HG02981 (cell line): ENCODE measurements around the gene SBK2.

Experiments
- ATAC-seq: cut with Tn5 transposase; IDR thresholded peaks from one replicate; pipeline ENCODE4 v1.9.1; 2021; ENCODE audit warnings: mild to moderate bottlenecking, moderate library complexity; ENCODE audit not compliant: unreplicated experiment

SBK2 gene

DNA sequence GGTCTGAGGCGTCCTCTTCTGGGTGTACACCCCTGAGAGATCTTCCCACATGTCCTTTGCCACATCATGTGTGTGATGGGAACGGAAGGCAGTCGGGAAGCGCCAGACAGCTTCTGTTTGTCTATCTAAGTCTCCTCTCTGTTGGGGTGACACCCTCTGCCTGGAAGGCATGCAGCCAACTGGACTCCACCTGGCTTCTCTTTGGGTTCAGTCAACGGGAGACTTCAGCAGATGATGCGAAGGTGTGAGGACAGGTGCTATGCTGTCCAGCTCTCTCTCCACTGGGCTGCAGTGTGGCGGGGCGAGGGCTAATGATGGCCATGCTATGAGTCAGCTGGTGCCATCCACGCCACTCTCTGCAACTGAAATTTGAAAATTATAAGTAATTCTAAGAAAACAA, 22.8 kb upstream of the SBK2 start:
- ATAC-seq, result no peak

DNA sequence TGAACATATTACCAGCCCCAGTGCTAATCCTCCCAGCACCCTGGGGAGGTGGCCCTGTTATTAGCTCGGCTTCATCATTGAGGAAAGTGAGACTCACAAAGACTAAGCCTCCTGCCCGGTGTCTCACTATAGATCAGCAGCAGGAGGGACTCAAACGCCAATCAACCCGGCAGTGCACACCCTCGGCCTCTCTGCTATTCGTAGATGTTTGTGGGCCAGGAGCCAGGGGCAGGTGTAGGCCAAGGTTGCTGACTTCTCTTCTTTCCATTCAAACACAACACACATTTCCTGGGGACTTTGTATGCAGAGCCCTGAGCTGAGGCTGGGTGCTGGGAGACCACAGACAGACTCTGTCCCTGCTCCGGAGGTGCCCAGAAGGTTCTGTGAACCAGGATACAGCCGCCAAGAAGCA, 17.8 kb upstream of the SBK2 start:
- ATAC-seq, result no peak

DNA sequence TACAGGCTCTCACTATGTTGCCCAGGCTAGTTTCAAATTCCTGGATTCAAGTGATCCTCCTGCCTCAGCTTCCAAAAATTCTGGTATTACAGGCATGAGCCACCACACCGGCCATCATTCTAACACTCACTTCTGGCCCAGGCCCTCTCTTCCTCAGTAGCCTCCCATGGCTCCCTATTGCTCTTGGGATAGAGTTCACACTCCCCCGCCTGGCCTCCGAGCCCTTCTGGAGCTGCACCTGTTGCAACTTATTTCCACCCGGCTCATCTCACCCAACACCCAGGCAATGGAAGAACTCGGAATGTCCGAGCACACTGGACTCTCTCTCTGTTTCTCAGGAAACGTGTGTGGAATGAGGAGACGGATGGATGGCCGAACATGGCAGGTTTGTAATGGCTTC, 17.4 kb upstream of the SBK2 start:
- ATAC-seq, result no peak

DNA sequence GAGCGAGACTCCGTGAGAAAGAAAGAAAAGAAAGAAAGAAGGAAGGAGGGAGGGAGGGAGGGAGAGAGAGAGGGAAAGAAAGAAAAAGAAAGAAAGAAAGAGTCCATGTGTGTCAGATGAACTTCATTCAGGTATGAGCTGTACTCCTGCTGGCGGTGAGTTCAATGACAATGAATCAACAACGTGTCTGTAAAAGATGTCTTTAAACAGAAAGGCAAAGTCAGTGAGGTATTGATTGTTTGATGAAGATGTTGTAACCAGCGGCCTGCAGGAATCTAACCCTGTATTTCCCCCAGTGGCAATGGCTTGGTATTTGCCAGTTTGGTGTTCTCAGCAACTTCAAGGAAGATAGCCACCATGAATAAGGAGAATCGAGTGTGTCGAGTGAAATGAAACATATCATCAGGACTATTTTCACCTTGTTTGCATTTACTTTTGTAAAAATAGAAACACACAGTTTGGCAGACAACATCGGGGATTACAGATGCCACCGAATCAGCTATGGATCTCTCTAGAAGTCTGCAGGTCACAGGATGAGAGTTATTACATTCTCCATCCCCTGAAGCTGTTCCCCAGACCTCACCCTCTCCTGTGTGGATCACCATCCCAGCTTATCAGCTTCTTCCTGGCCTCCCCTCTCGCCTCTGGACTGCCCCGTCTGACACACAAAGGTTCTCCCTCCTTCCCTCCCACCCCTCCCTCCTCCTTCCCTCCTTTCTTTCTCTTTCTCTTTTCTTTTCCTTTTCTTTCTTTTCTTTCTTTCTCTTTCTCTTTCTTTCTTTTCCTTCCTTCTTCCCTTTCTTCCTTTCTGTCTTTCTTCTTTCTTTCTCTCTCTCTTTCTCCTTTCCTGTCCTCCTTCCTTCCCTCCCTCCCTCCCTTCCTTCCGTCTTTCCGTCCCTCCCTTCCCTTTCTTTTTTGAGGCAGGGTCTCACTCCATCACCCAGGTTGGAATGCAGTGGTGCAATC, 16.6 kb upstream of the SBK2 start:
- no peak for ATAC-seq

DNA sequence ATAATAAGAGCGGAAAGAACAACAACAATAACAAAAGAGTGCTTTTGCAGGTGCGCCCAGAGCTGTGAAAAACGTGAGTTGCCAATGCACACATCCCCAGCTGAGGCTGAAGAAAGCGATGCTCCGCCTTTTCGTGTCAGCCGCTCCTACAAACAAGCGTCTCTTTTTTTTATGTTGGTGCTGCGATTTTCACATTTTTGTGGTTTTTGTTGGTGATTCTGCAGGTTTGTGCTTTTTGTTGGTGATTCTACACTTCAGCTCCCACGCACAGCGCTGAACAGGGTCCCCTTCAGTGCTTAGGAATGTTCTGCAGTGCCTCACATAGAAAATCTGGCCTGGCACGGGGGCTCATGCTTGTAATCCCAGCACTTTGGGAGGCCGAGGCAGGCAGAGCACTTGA, 15.7 kb upstream of the SBK2 start:
- no peak for ATAC-seq

DNA sequence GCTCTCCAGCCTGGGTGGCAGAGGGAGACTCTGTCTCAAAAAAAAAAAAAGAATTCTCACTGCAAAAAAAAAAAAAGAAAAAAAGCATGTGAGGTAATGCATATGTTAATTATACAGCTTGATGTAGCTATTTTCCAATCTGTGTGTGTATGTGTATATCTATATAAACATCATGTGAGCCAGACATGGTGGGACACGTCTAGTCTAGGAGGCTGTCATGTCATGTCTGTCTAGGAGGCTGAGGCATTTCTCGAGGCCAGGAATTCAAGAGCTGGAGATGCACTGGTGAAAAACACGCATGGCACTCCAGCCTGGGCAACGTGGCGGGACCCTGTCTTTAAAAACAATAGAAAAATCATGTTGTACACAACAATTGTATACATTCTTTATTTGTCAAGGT, 15.3 kb upstream of the SBK2 start:
- ATAC-seq, result no peak

DNA sequence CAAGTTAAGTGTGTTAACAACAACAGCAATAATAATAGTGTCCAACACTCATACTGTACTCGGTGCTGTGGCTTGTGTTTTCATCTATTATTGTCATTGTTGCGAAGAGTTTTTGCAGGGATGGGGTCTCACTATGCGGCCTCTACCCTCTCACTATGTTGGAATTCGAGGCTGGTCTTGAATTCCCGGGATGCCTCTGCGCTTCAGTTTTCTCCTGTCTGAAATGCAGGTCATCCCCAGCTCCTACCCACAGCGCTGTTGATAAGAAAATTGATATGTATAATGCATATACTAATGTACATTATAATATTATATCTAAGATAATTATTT, 13.4 kb upstream of the SBK2 start:
- no peak for ATAC-seq

DNA sequence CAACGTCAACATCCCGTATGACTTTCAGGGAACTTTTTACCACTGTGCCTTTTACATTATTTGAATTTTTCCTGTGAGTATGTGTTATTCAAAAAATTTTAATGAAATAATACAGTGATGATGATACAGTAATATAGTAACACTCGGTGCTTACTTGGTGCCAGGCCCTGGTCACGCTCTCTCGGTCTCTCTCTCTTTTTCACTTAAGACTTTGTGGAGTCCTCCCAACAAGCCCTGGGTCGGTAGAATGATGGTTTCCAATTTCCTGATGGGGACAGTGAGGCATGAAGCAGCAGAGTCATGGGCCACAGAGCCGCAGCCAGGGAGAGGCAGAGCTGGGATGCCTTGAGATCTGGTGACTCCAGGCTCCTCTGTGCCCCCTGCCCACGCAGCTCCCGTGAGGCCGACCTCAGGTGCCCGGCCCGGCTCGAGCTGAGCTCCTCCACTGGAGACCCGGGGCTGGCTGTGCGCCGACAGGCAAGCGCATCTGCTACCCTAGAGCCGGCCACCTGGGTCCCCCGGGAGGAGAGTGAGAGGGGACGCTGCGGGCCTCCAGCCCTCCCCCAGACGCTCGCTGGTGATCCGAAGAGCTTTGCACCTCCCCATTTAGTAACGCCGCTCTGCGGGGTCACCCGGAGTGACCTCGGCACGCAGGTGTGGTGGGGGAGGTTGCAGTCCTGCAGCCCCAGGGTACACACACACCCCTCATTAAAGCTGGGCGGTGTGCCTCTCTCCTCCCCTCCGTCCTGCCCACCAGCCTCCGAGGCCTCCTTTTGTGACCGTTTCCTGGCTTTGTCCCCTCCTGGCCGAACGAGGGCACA, 12.8 kb upstream of the SBK2 start:
- ATAC-seq, result no peak

DNA sequence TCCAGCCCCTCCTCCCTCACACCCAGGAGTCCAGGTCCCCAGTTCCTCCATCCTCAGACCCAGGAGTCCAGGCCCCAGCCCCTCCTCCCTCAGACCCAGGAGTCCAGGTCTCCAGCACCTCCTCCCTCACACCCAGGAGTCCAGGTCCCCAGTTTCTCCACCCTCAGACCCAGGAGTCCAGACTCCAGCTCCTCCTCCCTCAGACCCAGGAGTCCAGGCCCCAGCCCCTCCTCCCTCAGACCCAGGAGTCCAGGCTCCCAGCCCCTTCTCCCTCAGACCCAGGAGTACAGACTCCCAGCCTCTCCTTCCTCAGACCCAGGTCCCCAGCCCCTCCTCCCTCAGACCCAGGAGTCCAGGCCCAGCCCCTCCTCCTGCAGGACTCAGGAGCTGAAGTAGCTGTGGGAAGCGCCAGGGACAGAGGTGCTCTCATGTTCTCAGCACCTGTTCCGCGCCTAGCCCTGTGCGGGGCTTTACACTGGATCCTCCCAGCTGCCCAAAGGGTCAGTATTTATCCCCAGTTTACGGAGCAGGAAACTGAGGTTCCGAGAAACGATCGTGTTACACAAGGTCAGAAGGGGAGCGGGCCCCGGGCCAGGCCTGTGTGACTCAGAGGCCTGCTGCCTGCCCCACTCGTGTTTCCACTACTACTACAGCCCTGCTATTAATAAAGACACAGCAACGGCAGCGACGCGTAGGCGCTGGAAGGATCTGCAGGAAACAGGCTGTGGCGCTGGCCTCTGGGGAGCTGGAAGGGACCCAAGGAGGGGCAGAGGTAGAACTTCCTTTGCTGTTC, 10.1 kb upstream of the SBK2 start:
- no peak for ATAC-seq

DNA sequence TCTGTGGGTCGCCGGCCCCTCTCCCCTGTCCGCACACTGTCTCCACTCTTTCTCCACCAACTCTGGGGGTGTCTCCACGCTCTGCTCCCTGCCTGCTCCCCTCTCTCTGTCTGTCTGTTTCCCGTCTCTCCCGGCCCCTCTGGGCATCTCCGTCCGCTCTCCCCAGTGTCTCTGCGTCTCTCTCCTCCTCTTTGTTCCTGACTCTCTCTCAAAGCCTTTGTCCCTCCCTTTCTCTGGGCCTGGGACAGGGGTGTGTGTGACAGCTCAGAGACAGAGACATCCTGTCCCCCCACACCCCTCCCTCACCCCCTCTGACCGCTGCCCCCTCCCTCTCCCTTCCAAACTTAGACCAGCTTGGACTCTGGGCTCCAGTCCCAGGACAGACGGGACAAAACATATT, 9.1 kb upstream of the SBK2 start:
- ATAC-seq, result no peak

DNA sequence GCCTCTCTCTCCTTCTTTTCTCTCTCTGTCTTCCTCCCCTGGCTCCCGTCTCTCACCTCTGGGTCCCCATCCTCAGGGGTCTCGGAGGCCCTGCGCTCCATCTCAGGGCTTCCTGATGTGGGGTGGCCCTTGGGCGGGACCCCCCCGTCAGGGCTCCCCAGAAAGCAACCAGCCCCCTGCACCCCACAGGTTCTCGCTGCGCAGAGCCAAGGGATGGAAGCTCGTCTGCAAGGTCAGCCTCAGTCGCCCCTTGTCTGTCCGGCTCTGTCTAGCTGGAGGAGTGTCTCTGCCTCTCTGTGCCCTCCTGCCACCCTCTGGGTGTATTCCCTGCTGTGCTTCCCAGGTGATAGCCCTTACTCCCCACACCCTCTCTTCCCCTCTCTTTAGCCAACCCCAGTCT, 8.5 kb upstream of the SBK2 start, which contains the start of gene SBK3:
SBK3 (minus strand) TSS at position 101 of the 400 bp plus-strand sequence; CDS start at position 101, 0 bp downstream.
- ATAC-seq, result no peak

DNA sequence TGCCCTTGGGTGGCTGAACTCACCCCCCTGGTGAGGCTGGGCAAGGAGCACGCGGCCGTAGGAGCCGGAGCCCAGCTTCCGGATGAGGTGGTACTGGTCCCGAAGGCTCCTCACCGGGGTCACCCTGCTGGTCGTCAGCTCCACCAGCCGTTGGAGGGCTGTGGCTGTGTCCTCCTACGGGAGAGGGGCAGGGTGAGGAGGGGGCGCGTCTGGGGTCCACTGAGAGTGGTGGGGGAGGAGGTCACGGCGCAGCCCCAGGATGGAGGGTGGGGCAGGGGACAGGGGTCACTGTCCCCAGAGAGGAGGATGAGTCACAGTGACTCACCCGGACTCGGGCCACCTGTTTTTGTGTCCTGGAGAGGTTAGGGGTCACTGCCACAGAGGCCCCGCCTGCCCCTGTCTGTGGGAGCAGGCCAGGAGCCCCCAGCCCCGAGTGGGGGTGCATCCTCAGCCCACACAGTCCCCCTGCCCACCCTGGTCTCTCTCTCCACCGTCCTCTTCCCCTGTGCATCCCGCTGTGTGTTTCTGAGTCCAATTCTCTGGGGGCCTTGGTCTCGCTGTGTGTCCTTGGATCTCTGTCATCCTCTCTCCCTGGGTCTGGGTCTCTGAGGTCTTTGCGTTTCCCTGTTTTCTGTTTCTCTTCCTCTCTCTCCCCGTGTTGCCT, 8.0 kb upstream of the SBK2 start:
- ATAC-seq, result no peak

DNA sequence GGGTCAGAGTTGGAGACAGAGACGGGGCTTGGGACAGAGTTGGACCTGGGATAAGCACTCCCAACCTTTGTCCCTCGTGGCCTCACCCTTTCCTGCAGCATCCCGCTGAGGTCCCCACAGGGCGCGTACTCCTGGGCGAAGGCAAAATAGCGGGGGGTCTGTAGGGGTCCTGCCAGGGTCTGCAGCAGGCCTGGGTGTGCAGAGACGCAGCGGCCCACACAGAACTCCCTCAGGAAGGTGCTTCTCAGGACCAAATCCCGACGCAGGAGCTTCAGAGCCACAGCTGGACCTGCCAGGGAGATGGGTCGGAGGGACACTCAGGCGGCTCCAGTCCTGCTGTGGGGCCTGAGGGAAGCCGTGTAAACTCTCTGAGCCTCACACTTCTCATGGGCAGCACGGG, 7.1 kb upstream of the SBK2 start:
- ATAC-seq, result no peak

DNA sequence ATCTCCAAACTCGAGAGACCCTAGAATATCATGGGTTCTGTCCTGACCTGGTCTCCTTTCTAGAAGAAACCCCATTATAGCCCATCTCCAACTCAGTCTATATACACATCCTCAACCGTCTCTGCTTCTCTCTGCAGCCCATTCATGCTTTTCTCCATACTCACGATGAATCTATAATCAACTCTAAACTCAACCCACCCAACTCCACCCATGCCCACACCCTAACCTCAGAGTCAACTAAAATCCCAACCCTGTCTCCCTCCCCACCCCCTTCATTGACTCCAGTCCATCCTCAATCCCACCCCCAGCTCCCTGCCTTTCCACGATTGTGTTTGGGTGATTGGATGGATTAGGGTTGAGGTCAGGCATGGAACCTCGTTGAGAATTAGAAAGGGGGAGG, 6.6 kb upstream of the SBK2 start:
- no peak for ATAC-seq

DNA sequence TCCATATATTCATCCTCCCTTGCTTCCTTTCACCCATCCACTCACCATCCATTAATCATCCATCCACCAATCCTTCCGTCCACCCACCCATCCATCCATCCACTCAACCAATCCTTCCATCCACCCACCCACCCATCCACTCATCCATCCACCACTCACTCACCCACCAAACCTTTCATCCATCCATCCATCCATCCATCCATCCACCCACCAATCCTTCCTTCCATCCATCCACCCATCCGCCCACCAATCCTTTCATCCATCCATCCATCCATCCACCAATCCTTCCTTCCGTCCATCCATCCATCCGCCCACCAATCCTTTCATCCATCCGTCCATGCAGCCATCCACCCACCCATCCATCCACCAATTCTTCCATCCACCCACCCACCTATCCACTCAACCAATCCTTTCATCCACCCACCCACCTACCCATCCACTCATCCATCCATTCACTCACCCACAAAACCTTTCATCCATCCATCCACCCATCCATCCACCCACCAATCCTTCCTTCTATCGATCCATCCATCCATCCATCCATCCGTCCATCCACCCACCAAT, 5.4 kb upstream of the SBK2 start:
- ATAC-seq, result no peak

DNA sequence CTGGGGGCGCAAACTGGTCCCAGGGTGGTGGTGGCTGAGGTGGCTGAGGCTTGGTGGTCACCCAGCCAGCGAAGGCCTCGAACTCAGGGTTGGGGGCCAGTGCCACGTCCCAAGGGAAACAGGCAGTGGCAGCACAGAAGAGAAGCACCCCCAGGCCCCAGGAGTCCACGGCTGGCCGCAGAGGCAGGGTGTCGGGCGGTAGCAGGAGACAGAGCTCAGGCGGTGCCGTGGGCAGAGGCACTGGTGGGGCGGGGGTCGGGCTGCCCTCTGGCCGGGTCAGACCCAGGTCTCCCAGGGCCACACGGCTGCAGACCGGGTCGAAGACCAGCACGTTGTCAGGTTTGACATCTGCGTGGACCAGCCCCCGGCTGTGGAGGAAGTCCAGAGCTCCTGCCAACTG, 4.2 kb upstream of the SBK2 start:
- ATAC-seq, result no peak

DNA sequence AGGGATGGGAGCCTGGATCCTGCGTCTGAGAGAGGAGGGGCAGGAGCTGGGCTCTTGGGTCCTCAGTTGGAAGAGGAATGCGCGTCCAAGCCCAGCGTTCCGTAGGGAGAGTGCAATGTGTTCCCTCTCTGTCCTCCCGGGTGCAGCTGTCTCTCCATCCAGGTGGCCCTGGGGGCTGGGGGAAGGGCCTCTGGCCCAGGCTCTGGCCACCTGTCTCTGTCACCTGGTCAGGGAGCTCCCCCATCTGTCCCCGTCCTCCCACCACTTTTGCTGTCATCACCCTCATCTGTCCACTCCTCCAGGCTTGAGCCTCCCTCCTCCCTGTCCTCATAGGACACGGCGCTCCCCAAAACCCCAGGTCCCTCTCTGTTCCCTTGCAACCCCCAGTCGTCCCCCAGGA, 3.7 kb upstream of the SBK2 start:
- no peak for ATAC-seq

DNA sequence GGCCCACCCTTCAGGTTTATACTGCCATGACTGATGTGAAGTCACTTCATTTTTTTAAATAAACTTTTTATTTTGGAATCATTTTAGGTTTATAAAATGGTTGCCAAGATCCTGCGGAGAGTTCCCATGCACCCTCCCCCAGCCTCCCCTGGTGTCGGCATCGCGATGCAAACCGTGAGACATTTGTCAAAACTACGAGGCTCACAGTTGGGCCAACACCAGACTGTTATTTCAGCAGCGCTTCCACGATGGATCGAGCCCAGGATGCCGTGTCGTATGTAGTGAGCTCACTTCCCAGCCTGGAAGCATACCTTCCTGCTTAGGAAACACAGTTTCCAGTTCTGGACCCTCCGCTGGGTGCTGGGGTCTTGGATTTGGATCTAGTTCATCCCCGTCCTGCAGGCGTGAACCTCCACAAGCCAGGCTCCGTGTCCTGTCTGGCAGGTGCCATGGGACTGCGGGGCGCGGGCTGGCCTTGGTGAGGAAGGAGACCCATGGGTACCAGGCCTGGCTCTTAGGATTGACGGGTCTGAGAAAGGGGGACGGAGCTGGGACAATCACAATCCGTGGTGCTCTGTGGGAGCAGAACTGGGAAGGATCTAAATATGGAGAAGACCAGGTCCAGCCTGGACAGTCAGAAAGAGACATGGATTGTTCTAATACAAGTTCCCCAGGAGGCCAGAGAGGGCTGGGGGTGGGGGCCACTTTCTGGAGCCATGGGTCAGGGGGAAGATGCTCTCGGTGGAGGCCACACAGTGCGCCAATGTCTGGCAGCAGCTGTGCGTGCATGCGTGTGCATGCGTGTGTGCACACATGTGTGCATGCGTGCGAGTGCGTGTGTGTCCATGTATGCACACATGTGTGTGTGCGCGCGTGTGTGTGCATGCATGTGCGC, 2.4 kb upstream of the SBK2 start:
- ATAC-seq, result no peak

DNA sequence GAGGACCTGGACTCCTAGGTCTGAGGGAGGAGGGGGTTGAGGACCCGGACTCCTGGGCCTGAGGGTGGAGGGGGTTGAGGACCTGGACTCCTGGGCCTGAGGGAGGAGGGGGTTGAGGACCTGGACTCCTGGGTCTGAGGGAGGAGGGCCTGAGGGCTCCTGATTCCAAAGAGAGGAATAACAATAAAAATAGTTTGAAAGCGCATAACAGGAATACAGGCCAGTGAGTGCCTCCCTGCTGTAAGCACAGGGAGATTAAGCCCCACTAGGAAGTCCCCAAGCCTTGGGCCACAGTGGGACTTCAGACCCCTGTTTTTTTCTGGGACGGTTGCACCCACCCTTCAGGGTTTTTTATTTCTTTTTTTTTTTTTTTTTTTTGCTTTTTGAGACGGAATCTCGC, 1.2 kb upstream of the SBK2 start:
- no peak for ATAC-seq

DNA sequence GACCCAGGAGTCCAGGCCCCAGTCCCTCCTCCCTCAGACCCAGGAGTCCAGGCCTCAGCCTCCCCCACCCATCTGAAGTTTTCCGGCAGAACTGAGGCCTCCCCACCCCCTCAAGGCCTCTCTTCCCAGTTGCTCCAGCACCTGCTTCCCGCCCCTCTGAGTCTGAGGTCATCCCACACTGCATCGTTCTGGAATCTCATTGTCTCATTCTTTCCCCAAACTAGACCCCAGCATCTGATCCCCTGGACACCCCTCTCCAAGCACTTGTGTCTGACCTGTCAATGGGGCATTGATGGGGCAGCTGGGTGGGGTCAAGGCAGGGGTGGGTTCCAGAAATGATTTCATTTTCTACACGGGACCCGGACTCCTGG, 793 bp upstream of the SBK2 start:
- ATAC-seq, result no peak
